Panc1 (cell line): ENCODE measurements around the gene EYS.

ENCODE experiments used
- POLR2AphosphoS5 ChIP-seq: IDR thresholded peaks from 2 replicates; pipeline ENCODE4 v1.6.1; 2012; ENCODE audit warnings: mild to moderate bottlenecking, low read depth, low read length, moderate library complexity
- TF ChIP-seq, protein P1 (sequence below): fragments of 450-650 bp; IDR thresholded peaks from 2 replicates; pipeline ENCODE4 v1.5.1; 2017; ENCODE audit warnings: mild to moderate bottlenecking

- TF ChIP-seq POLR2AphosphoS5, result no peak
- TF ChIP-seq, protein P1, sequence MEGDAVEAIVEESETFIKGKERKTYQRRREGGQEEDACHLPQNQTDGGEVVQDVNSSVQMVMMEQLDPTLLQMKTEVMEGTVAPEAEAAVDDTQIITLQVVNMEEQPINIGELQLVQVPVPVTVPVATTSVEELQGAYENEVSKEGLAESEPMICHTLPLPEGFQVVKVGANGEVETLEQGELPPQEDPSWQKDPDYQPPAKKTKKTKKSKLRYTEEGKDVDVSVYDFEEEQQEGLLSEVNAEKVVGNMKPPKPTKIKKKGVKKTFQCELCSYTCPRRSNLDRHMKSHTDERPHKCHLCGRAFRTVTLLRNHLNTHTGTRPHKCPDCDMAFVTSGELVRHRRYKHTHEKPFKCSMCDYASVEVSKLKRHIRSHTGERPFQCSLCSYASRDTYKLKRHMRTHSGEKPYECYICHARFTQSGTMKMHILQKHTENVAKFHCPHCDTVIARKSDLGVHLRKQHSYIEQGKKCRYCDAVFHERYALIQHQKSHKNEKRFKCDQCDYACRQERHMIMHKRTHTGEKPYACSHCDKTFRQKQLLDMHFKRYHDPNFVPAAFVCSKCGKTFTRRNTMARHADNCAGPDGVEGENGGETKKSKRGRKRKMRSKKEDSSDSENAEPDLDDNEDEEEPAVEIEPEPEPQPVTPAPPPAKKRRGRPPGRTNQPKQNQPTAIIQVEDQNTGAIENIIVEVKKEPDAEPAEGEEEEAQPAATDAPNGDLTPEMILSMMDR, result no peak
Observed at GRCh38 chr6:65112435-65112834, 594.6 kb downstream of the EYS start.
